HG03175 (cell line): Measurements from ENCODE around the gene COL20A1.
A peak's percentile ranks its signal among the peaks of the same experiment; 100 is the strongest.

Experiments
- ATAC-seq: cut with Tn5 transposase; IDR thresholded peaks from one replicate; pipeline ENCODE4 v1.9.1; 2021; ENCODE audit warnings: mild to moderate bottlenecking, moderate library complexity; ENCODE audit not compliant: unreplicated experiment

The COL20A1 gene

GRCh38 chr20:63260521-63260920, 32.5 kb upstream of the COL20A1 start:
- ATAC-seq: no peak

GRCh38 chr20:63261060-63261794, 31.8 kb upstream of the COL20A1 start:
- no peak for ATAC-seq

GRCh38 chr20:63261795-63262528, 31.0 kb upstream of the COL20A1 start:
- no peak for ATAC-seq

- ATAC-seq: no peak
Observed at GRCh38 chr20:63262836-63263235, 30.1 kb upstream of the COL20A1 start.

- ATAC-seq: no peak
Observed at GRCh38 chr20:63264000-63264399, 29.0 kb upstream of the COL20A1 start.

- no peak for ATAC-seq
Observed at GRCh38 chr20:63264519-63264918, 28.5 kb upstream of the COL20A1 start.

GRCh38 chr20:63265891-63266515, 27.0 kb upstream of the COL20A1 start:
- ATAC-seq: no peak

GRCh38 chr20:63267691-63268090, 25.3 kb upstream of the COL20A1 start:
- ATAC-seq: no peak

GRCh38 chr20:63268256-63268655, 24.7 kb upstream of the COL20A1 start:
- ATAC-seq: no peak

GRCh38 chr20:63268671-63269439, 24.1 kb upstream of the COL20A1 start:
- ATAC-seq: no peak

GRCh38 chr20:63269724-63270123, 23.3 kb upstream of the COL20A1 start:
- ATAC-seq: no peak

GRCh38 chr20:63270606-63271325, 22.2 kb upstream of the COL20A1 start:
- no peak for ATAC-seq

- ATAC-seq: peak; percentile 84
Observed at GRCh38 chr20:63272105-63273058, 20.6 kb upstream of the COL20A1 start, which contains the start of gene ARFGAP1. Gene ARFGAP1, plus strand, starts transcription at chr20:63272813. Its CDS starts 2,768 bp downstream, at chr20:63275581.

GRCh38 chr20:63273059-63273579, 19.9 kb upstream of the COL20A1 start:
- ATAC-seq: peak; percentile 8

GRCh38 chr20:63273635-63274380, 19.2 kb upstream of the COL20A1 start:
- no peak for ATAC-seq

- no peak for ATAC-seq
Observed at GRCh38 chr20:63274381-63275228, 18.4 kb upstream of the COL20A1 start.

GRCh38 chr20:63275825-63276224, 17.2 kb upstream of the COL20A1 start:
- no peak for ATAC-seq
